HG03280 (cell line): ENCODE data around the gene C2CD4D.

Source experiments
- ATAC-seq: cut with Tn5 transposase; IDR thresholded peaks from one replicate; pipeline ENCODE4 v1.9.1; 2021; ENCODE audit warnings: mild to moderate bottlenecking, moderate library complexity; ENCODE audit not compliant: unreplicated experiment

C2CD4D gene

GRCh38 chr1:151790940-151791651 lies 48.5 kb downstream of the C2CD4D start:
- peak; percentile 8 for ATAC-seq

GRCh38 chr1:151790071-151790939 lies 49.3 kb downstream of the C2CD4D start, which contains the start of gene TDRKH:
TDRKH (minus strand) TSS chr1:151790500; CDS start chr1:151783022, 7,478 bp downstream.
- peak; percentile 97 for ATAC-seq
